ENCODE data around the gene LIPT2.

- TF ChIP-seq, protein P1, sequence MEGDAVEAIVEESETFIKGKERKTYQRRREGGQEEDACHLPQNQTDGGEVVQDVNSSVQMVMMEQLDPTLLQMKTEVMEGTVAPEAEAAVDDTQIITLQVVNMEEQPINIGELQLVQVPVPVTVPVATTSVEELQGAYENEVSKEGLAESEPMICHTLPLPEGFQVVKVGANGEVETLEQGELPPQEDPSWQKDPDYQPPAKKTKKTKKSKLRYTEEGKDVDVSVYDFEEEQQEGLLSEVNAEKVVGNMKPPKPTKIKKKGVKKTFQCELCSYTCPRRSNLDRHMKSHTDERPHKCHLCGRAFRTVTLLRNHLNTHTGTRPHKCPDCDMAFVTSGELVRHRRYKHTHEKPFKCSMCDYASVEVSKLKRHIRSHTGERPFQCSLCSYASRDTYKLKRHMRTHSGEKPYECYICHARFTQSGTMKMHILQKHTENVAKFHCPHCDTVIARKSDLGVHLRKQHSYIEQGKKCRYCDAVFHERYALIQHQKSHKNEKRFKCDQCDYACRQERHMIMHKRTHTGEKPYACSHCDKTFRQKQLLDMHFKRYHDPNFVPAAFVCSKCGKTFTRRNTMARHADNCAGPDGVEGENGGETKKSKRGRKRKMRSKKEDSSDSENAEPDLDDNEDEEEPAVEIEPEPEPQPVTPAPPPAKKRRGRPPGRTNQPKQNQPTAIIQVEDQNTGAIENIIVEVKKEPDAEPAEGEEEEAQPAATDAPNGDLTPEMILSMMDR (conservative IDR thresholded peaks at IDR 0.05; ENCODE audit: low read depth, low read length) = no peak
- TF ChIP-seq POLR2A (IDR thresholded peaks at IDR 0.05; ENCODE audit: low read depth, low read length) (no peak), FOS (IDR thresholded peaks at IDR 0.05; ENCODE audit: low read depth, low read length) (no peak), NFE2L2 (IDR thresholded peaks at IDR 0.05; ENCODE audit: low read depth, low read length) (no peak), USF2 (IDR thresholded peaks at IDR 0.05; ENCODE audit: low read depth, low read length) (no peak), RFX5 (IDR thresholded peaks at IDR 0.05; ENCODE audit: low read depth, low read length) (no peak), MAZ (IDR thresholded peaks at IDR 0.05; ENCODE audit: borderline replicate concordance, low read depth, low read length) (no peak), CEBPB (IDR thresholded peaks at IDR 0.05; ENCODE audit: low read depth, low read length) (no peak), MAFK (IDR thresholded peaks at IDR 0.05; ENCODE audit: low read depth, low read length) (no peak), RCOR1 (IDR thresholded peaks at IDR 0.05; ENCODE audit: insufficient replicate concordance, low read length) (no peak)
- TF ChIP-seq, protein P2, sequence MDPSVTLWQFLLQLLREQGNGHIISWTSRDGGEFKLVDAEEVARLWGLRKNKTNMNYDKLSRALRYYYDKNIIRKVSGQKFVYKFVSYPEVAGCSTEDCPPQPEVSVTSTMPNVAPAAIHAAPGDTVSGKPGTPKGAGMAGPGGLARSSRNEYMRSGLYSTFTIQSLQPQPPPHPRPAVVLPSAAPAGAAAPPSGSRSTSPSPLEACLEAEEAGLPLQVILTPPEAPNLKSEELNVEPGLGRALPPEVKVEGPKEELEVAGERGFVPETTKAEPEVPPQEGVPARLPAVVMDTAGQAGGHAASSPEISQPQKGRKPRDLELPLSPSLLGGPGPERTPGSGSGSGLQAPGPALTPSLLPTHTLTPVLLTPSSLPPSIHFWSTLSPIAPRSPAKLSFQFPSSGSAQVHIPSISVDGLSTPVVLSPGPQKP (IDR thresholded peaks at IDR 0.05; ENCODE audit: borderline replicate concordance, low read depth, low read length) = no peak
These were observed 13.3 kb upstream of the LIPT2 start for GRCh38 chr11:74506823-74507222.

All from IMR-90 (cell line).